Inferior parietal cortex (tissue), 1 donor: Measurements from ENCODE around the gene RBBP9.
"Not testable (repeated sequence)": the region's sequence is repeated elsewhere in the genome, so short reads cannot be mapped to it uniquely, and the experiment has no call there.

Experiments used
- DNase-seq: peaks from one replicate; pipeline ENCODE4 v3.0.0-alpha.2; 2016; ENCODE audit errors: extremely low spot score

RBBP9 gene

DNA sequence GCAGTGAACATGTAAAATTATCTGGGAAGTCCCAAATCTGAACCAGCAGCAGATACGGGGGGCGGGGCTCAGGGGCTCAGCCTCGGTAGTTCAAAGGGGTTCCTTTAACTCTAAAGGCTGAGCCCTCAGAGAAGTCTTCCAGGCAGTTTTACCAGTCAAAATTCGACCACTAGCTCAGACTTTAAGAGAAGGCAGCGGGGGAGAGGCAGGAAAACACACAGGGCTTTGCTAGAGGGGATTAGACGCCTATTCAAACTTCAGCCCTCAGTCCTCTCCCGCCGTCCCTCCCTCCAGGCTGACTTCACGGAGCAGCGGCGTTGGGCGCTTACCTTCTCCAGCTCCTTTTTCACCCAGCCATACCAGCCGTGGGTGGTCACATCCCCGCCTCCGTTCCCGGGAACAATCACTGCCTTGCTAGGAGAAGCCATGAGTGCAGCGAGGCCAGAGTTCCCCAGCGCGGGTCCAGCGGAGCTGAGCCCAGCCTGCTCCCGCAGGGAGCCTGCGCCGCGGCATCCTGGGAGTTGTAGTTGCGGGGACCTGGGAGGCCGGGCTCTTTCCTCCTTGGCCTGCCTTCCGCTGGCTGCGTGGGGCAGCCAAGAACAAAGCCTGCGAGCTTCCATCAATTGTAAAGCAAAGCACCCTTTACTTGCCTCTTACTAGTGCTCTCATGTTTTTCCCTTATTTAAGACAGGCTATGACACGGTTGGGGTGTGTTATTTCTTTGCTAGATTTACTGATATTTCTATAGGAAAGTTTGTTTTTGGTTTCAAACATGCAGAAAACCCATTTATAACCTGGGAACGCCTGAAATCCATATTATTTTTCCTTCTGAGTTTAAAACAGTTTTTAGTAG is at the start of gene RBBP9:
RBBP9 (minus strand) TSS at position 486 of the 853 bp plus-strand sequence; CDS start at position 428, 58 bp downstream.
- peak; percentile 82 for DNase-seq

DNA sequence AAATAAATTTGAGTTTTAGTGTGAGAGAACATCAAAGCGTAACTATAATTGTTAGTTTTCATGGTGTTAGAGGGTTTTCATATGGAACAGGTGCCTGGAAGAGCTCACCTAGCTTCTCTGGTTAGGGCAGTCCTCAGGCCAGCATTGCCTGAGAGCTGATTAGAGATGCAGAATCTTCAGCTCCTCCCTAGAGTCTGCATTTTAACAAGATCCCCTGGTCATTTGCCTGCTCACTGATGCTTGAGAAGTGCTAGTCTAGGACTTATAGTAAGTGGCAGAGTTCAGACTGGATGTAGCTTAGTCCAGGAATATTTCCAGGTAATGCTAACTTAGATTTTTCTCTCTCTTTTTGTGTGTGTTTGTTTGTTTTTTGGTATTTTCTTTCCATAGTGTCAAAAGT is 48.5 kb upstream of the RBBP9 start:
- DNase-seq, result no peak

DNA sequence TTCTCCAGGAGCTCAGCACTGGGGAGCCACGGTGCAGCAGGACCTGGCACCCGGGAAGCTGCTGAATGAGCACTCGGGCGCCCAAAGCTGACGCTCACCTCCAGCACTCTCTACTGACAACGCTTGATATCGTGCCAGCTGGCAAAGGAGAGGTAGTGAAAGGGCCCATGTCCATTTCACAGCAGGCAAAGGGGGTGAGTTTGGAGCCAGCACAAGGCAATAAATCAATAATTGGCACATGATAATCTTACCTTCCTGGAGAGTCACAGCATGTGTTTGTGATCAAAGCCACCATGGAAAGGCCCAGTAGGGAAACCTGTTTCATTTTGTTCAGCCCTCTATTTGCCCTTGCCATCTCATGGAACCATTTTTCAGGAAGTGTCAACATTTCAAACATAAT is 46.9 kb upstream of the RBBP9 start:
- DNase-seq, result no peak

DNA sequence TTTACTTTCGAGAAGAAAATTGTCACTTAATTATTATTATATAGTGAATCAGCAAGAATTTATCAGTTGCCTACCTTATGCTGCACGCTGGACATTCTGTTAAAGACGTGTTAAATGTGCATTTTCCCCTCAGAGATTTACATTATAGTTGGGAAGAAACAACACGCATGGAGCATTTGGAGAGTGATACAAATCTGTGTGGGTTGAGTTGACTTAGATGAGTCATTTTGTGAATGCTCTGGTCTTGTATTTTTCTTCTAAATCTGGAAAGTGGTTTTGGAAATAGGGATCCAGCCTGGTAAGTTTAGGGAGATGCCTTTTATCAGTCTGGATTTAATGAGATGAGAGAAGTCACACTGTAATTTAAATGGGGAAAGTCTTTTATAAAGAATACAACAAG is 46.2 kb upstream of the RBBP9 start:
- DNase-seq, result peak; percentile 12

DNA sequence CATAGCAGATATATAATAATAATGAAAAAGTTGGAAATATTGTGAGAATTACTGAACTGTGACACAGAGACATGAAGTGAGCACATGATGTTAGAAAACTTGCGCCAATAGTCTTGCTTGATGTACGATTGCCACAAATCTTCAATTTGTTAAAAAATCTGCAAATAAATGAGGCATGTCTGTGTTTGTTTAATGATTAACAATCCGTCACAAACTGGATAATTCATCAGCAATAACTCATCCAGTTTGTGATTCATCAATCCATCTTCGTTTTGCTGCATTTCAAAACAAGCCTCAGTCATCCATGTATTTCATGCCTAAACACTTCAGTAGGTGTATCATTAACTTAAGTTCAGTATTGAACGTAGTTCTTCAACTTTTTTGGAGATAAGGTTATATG is 44.7 kb upstream of the RBBP9 start:
- no peak for DNase-seq

DNA sequence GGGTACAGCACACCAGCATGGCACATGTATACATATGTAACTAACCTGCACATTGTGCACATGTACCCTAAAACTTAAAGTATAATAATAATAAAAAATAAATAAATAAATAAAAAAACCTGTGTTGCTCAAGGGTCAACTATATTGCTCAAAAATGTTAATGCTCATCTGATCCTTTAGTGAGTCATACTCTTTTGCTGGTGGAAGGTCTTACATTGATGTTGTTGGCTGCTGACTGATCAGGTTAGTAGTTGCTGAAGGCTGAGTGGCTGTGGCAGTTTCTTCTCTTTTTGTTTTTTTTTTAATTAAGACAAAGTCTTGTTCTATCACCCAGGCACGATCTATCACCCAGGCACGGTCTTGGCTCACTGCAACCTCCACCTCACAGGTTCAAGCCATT is 40.6 kb upstream of the RBBP9 start:
- no peak for DNase-seq

DNA sequence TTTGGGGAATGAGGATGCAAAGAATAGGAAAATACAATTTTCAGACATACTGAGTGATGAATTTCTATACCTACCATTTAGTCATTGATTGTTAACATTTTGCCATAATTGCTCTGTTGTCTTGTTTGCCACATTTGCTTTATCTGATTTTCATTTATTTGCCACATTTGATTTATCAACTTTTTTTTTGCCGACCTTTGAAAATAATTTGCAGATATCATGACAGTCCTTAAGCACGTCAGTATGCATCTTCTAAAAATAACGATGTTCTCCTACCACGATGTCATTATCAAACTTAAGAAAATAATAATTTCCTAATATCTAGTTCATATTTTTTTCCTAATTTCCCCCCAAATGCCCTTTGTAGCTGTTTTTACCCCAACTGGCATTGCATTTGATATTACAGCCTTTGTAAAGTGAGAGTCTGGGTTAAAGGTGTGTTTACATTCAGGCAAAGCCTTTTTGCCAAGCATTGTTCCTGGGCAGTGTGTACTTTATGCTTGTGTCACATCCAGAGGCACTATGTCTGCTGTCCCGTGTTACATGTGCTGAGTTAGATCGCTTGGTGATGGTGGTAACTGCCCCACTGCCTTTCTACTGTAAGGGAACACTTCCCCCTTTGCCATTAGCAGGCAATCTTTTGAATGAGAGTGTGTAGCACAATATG is 37.1 kb upstream of the RBBP9 start:
- no peak for DNase-seq

DNA sequence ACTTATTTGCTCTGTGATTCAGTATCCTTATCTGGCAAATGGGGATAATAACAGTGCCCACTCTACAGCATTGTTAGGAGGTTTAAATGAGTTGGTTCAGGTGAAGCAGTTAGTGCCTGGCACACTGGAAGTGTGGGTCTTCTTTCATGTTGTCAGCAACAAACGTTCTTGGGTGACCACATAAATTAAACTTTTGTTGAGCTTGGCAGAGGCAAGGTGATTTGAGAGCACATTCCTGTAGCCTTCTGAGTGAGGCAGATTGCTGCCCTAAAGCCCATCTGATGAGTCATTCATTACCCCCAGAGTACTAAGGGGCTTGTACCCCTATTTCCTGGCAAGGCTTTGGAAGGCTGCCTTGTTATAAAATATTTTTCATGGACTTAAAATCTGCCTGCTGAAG is 36.5 kb upstream of the RBBP9 start:
- DNase-seq, result no peak

DNA sequence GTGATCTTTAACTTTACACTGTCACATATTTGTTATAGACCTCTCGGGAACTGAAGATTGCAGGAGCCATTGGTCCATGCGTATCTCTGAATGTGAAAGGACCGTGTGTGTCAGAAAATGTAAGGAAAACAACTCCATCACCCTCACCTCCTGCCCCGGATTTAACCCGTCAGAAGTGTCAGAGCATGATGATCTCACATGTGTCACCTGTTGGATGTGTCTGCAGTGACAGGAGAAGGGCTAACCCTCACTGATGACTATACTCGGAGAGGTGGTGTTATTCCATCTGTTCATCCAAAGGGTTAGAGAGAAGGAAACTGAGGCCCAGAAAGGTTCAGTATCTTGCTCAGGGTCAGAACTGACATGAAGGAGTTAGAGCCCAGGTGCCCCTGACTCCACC is 35.6 kb upstream of the RBBP9 start:
- DNase-seq, result no peak

DNA sequence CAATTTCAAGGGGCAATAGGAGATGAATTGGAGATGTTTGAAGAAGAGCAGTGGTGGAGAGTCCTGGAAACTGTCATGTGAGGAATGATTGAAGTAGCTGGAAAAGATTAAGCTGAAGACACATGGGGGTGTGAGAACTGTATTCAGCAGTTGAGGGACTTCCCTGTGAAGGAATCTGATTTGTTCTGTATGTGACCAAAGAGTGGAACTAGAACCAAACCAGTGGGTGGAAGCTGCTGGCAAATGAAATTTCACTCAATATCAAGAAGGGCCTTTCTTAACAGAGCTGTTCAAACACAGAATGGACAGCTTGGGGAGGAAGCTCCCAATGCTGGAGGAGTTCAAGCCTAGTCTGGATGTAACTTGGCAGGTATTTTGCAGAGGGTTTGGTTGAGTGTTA is 32.0 kb upstream of the RBBP9 start:
- no peak for DNase-seq

DNA sequence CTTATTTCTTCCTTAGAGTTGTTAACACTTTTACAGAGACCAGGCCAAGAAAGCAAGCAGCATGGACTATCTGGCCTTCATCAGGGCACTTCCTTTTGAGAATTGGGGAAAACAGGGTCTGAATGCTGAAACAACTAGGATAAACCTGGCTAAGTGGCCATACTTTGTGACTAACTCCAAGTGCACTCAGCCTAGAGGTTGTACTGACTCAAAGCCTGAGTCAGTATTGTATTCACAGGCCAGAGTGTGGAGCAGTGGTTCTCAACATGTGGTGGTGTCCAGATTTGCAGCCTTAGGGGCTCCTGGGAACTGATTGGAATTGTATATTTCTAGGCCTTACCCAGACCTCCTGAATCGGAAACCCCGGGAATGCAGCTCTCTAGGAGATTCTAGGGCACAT is 30.8 kb upstream of the RBBP9 start:
- no peak for DNase-seq

DNA sequence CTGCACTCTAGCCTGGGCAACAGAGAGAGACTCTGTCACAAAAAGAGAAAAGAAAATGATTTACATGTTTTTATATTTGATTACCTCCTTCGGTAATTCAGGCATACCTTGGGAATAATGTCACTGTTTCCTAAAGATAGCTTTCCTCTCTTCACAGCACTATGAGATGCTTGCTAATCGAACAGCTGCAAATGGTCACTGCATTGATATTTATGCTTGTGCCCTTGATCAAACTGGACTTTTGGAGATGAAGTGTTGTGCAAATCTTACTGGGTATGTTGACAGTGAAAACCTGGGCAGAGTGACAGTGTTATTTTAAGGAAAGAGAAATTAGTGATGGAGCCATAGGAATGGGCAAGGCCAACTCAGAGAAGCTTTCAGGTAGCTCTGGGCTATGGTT is 30.3 kb upstream of the RBBP9 start:
- DNase-seq, result no peak

DNA sequence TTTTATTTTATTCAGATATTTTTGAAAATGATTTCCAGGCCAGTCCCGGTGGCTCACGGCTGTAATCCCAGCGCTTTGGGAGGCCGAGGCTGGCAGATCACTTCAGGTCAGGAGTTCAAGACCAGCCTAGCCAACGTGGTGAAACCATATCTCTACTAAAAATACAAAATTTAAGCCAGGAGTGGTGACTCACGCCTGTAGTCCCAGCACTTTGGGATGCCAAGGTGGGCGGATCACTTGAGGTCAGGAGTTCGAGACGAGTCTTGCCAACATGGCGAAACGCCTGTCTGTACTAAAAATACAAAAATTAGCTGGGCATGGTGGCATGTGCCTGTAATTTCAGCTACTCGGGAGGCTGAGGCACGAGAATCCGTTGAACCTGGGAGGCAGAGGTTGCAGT is 29.7 kb upstream of the RBBP9 start:
- DNase-seq, result not testable (repeated sequence)

DNA sequence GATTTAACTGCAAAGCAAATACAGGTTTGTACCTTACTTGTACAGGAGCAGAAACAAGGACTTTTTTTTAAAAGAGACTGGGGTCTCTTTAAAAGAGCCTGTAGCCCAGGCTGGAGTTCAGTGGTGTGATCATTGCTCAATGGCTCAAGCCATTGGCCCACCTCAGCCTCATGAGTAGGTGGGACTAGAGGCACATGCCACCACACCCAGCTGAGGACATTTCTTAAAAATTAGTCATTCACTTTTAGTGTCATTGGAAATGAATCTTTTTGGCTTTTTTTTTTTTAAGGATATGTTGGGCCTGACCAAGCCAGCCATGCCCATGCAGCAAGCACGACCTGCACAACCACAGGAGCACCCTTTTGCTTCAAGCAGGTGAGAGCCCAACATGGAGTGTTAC is 27.6 kb upstream of the RBBP9 start:
- no peak for DNase-seq

DNA sequence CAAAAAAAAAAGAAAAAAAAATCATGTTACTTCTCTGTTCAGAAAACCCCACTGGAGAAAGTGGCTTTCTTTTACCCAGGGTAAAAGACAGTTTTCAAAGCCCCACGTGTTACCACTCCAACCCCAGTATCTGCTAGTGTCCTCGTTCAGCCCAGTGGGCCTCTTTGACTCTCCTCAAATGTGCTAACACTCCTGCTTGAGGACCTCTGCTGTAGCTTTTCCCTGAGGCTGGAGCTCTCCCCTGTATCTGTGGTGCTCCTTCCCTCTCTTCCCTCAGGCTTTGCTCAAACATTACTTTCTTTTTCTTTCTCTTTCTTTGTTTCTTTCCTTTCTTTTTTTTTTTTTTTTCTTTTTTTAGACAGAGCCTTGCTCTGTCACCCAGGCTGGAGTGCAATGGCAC is 26.0 kb upstream of the RBBP9 start:
- no peak for DNase-seq

DNA sequence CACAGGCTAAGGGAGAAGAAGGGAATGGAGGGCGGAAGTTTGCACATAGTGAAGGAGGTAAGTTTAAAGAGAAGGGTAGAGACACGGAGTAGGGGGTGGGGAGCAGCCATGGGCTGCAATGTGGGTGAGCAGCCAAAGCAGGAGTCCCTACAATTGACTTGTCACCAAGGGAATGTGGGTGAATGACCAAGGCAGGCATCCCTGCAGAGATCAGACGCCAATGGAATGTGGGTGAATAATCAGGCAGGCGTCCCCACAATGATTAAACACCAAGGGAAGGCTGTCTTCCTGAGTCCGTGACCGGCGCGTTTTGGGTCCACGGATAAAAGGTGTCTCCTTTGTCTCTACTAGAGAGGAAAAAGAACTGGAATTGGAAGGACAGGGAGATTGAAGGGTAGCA is 25.0 kb upstream of the RBBP9 start:
- DNase-seq, result not testable (repeated sequence)

DNA sequence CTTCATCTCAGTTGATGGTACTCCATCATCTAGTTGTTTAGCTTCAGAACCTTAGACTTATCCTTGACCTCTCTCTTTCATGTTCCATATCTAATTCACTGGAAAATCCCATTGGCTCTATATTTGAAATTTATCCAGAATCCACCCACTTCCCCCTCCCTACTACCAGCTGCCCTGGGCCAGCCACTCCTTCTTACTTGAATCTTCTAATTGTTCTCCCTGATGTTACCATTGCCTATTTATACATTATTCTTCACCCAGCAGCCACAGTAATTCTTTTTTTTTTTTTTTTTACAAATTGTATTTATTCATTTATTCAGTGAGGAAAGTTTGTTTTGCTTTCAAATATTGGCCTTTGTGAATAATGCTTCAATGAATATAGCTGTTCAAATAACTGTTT is 18.9 kb upstream of the RBBP9 start:
- no peak for DNase-seq

DNA sequence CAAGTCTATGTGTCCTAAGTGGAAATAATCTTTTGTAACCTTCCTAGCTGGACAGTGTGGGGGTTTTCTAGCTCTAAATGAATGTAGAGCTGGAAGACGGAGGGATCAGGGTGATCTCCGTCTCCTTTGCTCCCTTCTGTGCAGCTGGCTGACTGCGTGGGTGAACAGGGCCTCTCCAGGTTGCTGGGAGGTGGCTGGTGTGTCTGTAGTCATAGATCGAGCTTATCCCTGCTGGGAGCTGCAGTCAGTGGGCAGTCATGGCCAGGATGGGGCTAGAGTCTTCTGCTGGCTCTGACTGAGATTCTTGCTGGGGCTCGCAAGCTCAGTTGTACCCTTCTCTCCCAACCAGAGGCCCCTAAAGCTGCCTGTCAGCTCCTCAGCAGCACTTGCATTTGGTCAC is 17.1 kb upstream of the RBBP9 start:
- DNase-seq, result no peak

DNA sequence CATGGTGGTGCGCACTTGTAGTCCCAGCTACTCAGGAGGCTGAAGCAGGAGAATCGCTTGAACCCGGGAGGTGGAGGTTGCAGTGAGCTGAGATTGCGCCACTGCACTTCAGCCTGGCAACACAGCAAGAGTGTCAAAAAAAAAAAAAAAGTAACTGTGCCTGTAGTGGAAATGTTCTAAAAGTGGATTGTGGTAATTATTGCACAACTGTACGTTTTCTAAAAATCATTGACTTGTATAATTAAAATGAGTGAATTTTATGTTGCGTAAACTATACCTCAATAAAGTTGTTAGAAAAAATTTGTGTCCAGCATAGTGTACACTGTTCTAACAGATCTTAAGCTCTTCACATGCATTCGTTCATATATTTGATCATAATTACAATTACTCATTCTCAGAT is 16.2 kb upstream of the RBBP9 start:
- DNase-seq, result no peak

DNA sequence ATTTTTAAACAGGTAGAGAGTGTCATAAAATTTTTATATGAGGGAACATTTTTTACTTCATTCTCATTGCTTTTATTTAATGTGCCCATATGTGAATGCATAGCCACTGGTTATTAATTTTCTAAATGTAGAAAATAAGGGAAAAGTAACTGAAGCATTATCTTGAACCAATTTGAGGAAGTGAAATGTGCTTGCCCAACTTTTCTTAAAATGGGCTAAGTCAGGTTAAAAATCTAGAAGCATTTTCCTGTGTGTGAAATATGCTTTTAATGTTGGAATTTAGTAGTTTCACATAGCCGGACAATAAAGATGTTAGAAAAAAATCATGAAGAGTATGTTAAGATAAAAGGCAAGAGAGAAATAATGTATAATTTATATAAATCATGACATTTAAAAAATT is 14.5 kb upstream of the RBBP9 start:
- DNase-seq, result no peak

DNA sequence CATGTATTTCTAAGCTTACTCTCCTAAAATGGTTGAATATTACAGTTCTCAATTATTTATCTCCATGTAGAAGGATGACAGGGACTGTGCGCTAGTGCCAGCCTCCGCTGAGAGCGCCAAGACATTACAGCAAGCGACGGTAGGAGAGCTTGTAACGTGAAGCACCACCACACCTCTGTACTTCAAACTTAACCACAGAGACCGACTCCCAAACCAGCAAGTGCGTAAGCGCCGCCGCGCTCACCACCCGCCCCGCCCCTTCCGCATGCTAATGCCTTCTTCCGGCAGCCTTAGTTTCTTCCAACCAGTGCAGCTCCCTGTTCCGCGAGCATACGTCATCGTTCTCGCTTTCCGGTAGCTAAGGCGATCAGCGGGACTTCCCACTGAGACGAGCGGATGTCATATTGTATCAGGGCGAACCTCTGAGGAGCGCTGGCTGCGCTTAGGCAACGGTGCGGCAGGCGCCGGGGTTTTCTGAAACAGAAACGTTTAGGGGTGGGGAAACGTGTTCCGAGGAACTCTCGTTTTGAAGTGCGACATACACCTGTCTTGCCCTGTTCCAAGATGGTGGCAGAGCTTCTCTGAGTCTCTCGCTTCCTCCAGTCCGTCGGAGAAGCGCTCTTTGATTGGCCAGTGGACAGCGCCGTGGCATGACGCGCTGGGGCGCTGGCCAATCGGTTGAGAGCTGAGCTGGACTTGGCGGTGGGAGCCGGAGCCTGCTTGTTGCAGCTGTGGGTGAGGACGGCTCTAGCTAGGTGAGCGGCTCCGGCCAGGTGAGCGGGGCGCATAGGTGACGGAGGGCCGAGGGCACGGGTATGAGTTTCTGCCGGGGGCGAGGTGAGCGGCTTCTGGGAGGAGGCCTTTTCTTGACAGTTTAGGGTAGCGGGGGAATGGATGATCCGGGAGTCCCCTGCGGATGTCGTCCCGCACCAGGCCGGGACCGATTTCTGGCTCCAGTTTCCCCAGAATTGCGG is 10.5 kb upstream of the RBBP9 start, which contains the start of gene SEC23B:
SEC23B (plus strand) TSS at position 723 of the 974 bp plus-strand sequence. CDS start 2,896 bp downstream, outside the sequence.
- peak; percentile 98 for DNase-seq

DNA sequence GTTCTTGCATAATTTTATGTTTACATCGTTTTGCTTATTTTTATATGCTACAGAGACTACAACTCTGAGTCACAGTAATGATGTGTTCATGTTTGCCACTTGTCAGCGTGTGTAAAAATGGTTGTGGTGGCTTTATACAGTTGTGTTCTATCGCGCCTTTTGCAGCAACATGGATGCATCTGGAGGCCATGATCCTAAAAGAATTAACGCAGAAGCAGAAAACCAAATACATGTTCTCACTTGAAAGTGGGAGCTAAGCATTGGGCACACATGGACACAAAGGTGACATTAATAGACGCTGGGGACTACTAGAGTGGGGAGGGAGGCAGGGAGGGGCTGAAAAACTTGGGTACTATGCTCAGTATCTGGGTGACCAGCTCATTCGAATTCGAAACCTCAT is 9.7 kb upstream of the RBBP9 start:
- DNase-seq, result no peak
